ENCODE measurements around the gene COL5A3.
"Not testable (repeated sequence)": the region's sequence is repeated elsewhere in the genome, so short reads cannot be mapped to it uniquely, and the experiment has no call there.

The COL5A3 gene

DNA sequence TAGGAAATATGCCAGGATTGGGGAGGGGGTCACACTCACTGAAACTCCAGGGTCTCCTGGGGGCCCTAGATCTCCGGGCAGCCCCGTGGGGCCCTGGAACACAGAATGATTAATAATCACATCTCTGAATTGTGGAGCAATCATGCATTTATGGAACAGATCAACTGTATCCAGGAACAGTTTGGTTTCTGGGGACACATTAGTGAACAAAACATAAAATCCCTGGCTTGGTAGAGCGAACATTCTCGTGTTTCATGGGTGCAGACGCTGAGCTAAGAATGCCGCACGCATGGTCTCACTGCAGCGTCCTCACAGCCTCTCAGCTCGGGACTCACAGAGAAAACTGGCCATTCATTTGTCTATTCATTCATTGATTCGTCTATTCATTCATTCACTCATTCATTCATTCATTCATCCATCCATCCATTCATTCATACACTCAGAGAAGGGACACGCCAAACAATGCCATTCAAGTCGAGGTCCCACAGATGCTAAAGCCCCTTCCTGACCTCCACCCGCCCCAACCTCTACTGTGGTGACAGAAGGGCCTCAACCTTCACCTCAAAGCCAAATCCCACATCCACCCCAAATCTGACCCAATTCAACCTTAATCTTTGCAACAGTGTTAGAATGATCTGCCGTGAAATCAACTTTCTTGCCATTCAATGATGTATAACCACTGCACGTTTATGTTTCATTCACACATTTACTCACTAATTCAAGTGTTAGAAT is 39.0 kb downstream of the COL5A3 start:
- DNase-seq = no peak
- no peak for TF ChIP-seq POLR2A (IDR thresholded peaks at IDR 0.05; ENCODE audit: low read length)
- TF ChIP-seq GATA1 (IDR thresholded peaks at IDR 0.05; ENCODE audit: low read depth, low read length) = no peak

- no peak for TF ChIP-seq POLR2A (IDR thresholded peaks at IDR 0.05; ENCODE audit: low read length)
- TF ChIP-seq GATA1 (IDR thresholded peaks at IDR 0.05; ENCODE audit: low read depth, low read length) = no peak
- no peak for DNase-seq
These were observed 39.8 kb downstream of the COL5A3 start for GRCh38 chr19:9970481-9970880.

GRCh38 chr19:9969688-9969975 is 40.7 kb downstream of the COL5A3 start:
- DNase-seq = no peak
- TF ChIP-seq GATA1 (IDR thresholded peaks at IDR 0.05; ENCODE audit: low read depth, low read length) = no peak
- no peak for TF ChIP-seq POLR2A (IDR thresholded peaks at IDR 0.05; ENCODE audit: low read length)

GRCh38 chr19:9968820-9969687 is 41.2 kb downstream of the COL5A3 start:
- TF ChIP-seq GATA1 (IDR thresholded peaks at IDR 0.05; ENCODE audit: low read depth, low read length) = no peak
- no peak for TF ChIP-seq POLR2A (IDR thresholded peaks at IDR 0.05; ENCODE audit: low read length)
- DNase-seq = no peak

DNA sequence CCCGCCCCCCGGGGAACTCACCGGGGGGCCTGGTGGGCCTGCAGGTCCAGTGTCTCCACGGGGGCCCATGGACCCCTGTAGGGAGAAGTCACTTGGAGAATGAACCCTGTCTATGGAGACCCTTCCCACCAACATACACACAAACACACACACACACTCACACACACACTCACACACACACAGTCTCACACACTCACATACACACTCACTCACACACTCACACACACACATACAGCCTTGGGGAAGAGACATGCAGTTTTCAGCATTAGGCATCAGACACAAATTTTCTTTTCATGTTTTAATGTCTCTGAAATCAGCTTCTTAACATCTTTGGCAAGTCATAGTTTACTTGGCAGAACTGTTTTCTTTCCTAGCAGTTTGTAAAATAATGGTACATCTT is 43.0 kb downstream of the COL5A3 start:
- DNase-seq = no peak
- TF ChIP-seq GATA1 (IDR thresholded peaks at IDR 0.05; ENCODE audit: low read depth, low read length) (no peak), POLR2A (IDR thresholded peaks at IDR 0.05; ENCODE audit: low read length) (no peak)

DNA sequence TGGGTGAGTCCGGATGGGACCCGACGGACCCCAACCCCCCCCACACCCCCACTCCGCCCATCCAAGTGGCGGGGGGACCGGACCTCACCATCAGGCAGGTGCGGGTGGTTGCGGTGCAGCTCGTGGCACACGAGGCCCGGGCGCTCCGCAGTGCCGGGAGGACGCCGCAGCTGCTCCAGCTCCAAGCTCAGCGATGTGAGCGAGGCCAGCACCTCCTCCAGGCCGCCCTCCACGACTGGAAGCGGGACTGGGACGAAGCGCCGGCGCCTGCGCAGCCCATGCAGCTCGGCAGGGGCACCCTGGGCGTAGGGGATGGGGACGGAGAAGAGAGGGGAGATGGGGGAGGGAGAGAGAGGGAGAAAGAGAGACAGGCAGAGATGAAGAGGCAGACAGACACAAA is 43.9 kb downstream of the COL5A3 start:
- TF ChIP-seq GATA1 (IDR thresholded peaks at IDR 0.05; ENCODE audit: low read depth, low read length) (no peak), POLR2A (IDR thresholded peaks at IDR 0.05; ENCODE audit: low read length) (no peak)

DNA sequence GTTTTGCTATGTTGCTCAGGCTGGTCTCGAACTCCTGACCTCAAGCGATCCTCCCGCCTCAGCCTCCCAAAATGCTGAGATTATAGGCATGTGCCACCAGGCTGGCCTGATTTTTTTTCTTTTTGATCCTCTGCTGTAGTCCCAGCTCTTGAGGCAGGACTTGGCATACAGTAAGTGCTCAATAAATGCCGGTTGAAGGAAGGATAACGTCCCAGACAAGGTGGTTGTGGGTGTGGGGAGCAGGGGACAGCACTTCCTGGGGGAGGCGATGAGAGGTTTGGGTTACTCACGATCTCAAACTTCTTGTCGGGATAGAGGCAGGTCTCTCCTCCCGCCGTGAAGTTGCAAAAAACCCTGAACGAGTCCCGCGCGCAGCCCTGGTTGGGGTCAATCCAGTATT is 44.3 kb downstream of the COL5A3 start:
- no peak for DNase-seq
- TF ChIP-seq POLR2A (IDR thresholded peaks at IDR 0.05; ENCODE audit: low read length) = no peak

More for the DNA sequence above, 43.9 kb downstream of the COL5A3 start:
- DNase-seq = no peak

DNA sequence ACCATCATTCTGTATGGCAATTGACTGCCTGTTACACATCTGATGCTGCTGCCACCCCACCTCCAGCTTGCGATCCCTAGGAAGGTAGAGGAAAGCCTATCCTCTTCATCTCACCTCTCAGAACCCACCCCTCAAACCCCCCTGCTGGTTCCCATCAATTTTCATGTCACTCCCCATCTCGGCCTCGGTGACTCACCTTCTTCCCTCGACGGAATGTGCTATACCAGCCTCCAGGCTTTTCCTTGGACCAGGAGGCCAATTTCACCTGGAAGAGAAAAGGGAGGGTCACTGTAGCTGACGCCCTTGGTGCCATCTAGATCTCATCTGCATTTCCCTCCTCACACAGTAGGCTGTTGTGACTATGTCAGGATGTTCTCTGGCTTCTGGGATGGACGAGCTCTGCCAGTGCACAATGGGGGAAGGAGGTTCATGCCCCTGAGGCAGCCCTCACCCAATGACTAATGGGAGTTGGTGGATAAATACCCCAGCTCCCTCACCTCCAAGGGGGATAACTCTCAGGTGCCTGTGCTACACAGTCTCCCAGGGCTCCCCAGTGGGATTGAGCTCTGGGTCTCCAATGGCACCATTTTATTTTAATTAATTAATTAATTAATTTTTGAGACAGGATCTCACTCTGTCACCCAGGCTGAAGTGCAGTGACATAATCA is 47.5 kb downstream of the COL5A3 start:
- DNase-seq = no peak
- TF ChIP-seq POLR2A (IDR thresholded peaks at IDR 0.05; ENCODE audit: low read length) = no peak
- TF ChIP-seq GATA1 (IDR thresholded peaks at IDR 0.05; ENCODE audit: low read depth, low read length) = no peak

GRCh38 chr19:9961103-9961502 is 49.2 kb downstream of the COL5A3 start:
- no peak for TF ChIP-seq POLR2A (IDR thresholded peaks at IDR 0.05; ENCODE audit: low read length)
- no peak for TF ChIP-seq GATA1 (IDR thresholded peaks at IDR 0.05; ENCODE audit: low read depth, low read length)
- DNase-seq = no peak

GRCh38 chr19:9958379-9958821 is 51.9 kb downstream of the COL5A3 start:
- TF ChIP-seq GATA1 (IDR thresholded peaks at IDR 0.05; ENCODE audit: low read depth, low read length) = no peak
- no peak for TF ChIP-seq POLR2A (IDR thresholded peaks at IDR 0.05; ENCODE audit: low read length)
- no peak for DNase-seq

DNA sequence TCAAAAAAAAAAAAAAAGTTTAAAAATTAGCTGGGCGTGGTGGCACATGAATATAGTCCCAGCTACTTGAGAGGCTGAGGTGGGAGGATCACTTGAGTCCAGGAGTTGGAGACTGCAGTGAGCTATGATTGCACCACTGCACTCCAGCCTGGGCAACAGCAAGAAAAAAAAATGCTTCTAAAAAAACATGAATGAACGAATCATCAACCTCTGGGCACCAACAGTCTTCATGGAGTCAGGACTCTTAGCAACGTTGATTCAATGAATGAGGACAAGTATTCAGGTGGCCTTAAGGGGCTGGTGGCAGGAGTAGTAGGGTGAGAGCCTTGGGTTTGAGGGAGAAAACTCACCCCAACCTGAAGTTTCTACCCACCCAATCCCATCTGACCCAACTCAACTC is 53.3 kb downstream of the COL5A3 start:
- no peak for TF ChIP-seq GATA1 (IDR thresholded peaks at IDR 0.05; ENCODE audit: low read depth, low read length)
- DNase-seq = no peak

DNA sequence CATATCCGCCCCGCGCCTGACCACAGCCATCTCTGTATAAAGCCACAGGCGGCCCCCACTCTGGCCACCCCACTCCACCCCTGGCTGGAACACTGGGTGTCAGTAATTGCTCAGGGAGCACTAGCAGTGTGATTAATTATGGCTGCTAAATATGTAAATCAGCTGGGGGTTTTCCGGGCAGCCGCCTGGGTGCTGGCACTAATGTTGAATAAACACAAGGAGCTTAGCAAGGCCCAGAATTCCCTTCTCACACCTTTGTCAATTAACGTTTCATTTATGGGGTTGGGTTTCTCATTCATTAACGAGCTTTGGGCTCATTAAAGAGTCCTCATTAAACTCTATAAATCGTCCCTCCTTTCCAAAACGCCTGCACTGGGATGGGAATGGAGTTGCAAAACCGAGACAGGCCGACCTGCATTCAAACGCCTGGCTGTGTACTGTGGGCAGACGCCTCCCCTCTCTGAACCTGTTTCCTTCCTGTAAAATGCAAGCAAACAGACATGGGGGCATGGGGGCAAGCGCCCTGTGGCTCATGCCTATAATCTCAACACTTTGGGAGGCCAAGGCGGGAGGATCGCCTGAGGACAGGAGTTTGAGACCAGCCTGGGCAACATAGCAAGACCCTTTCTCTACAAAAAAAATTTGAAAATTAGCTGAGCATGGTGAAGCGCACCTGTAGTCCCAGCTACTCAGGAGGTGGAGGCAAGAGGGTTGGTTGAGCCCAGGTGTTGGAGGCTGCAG is 56.3 kb downstream of the COL5A3 start:
- no peak for DNase-seq
- TF ChIP-seq POLR2A (IDR thresholded peaks at IDR 0.05; ENCODE audit: low read length) (no peak), GATA1 (IDR thresholded peaks at IDR 0.05; ENCODE audit: low read depth, low read length) (no peak)

DNA sequence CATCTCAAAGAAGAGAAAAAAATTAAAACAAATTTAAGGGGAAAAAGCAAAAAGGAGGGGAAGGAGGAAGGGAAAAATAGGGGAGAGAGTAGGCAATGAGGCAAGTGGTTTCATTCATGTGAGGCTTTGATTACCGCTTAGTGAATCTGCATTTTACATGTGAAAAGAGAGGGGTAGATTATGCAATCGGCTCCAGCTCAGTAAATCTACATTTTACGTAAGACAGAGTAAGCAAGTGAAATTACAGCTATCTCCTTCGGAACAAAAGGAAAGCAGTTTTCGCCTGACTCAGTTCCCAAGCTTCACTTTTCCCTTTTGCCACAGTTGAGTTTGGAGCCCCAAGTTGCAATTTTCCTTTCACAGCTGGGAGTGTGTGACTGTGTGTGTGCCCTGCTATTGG is 58.0 kb downstream of the COL5A3 start:
- TF ChIP-seq POLR2A (IDR thresholded peaks at IDR 0.05; ENCODE audit: low read length) (no peak), GATA1 (IDR thresholded peaks at IDR 0.05; ENCODE audit: low read depth, low read length) (no peak)

DNA sequence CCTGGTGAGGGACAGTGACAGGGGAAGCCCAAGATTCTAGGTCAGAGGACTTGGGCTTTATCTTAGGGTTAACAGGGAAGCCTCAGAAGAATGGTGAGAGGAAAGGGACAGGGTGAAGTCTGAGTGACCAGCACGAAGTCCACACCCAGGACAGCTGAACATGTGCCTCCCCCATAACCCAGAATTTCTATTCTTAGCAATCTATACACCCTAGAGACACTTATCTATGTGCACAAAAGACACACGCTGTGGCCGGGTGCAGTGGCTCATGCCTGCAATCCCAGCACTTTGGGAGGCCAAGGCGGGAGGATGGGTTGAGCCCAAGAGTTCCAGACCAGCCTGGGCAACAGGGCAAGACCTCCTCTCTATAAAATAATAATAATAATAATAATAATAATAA is 62.9 kb downstream of the COL5A3 start:
- DNase-seq = no peak
- TF ChIP-seq POLR2A (IDR thresholded peaks at IDR 0.05; ENCODE audit: low read length) (no peak), GATA1 (IDR thresholded peaks at IDR 0.05; ENCODE audit: low read depth, low read length) (no peak)

More for the DNA sequence above, 58.0 kb downstream of the COL5A3 start:
- no peak for DNase-seq

- DNase-seq = not testable (repeated sequence)
These were observed 63.7 kb downstream of the COL5A3 start for GRCh38 chr19:9946528-9947125.

All from erythroblast (primary cell).